ENCODE measurements around the gene PDE4D.

DNA sequence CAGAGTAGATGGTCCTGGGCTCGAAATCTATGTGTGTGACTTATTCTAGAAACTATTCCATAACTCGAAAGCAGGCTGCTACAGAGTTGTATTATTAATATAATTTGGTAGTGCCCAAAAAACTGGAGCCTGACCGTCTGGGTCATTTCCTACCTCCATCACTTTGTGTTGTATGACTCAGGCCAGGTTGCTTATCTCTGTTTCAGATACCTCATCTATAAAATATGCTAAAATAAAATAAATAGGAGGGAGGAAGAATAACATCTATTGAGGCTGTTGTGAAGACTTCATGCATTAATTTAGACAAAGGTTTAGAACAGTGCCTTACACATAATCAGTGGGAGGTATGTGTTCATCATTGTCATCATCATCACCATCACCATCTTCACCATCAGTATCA is 57.7 kb downstream of the PDE4D start:
- TF ChIP-seq, protein P1, sequence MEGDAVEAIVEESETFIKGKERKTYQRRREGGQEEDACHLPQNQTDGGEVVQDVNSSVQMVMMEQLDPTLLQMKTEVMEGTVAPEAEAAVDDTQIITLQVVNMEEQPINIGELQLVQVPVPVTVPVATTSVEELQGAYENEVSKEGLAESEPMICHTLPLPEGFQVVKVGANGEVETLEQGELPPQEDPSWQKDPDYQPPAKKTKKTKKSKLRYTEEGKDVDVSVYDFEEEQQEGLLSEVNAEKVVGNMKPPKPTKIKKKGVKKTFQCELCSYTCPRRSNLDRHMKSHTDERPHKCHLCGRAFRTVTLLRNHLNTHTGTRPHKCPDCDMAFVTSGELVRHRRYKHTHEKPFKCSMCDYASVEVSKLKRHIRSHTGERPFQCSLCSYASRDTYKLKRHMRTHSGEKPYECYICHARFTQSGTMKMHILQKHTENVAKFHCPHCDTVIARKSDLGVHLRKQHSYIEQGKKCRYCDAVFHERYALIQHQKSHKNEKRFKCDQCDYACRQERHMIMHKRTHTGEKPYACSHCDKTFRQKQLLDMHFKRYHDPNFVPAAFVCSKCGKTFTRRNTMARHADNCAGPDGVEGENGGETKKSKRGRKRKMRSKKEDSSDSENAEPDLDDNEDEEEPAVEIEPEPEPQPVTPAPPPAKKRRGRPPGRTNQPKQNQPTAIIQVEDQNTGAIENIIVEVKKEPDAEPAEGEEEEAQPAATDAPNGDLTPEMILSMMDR (conservative IDR thresholded peaks at IDR 0.05 in 1 of 2, IDR thresholded peaks at IDR 0.05 in 1 of 2; ENCODE audit: extremely low read depth in 1 of 2, insufficient read depth in 1 of 2, low read depth in 1 of 2, low read length in 2 of 2), result no peak
- no peak for TF ChIP-seq EZH2 (IDR thresholded peaks at IDR 0.05; ENCODE audit: borderline replicate concordance, low read length)
